Fibroblast of upper back skin (primary cell): ENCODE results near the gene VWA3A.
A peak's percentile ranks its signal among the peaks of the same experiment; 100 is the strongest.
"Not testable (repeated sequence)": the region's sequence is repeated elsewhere in the genome, so short reads cannot be mapped to it uniquely, and the experiment has no call there.

ENCODE experiments used
- DNase-seq: peaks from one replicate; pipeline ENCODE4 v3.0.0-alpha.2; 2013

VWA3A gene

GRCh38 chr16:22188267-22188594 lies 95.9 kb downstream of the VWA3A start:
- DNase-seq = no peak

- peak; percentile 88 for DNase-seq
Observed at GRCh38 chr16:22188595-22189442, 96.5 kb downstream of the VWA3A start.

- DNase-seq = peak; percentile 50
Observed at GRCh38 chr16:22189473-22190080, 97.2 kb downstream of the VWA3A start.

- DNase-seq = no peak
Observed at GRCh38 chr16:22190081-22190775, 97.9 kb downstream of the VWA3A start.

- DNase-seq = peak; percentile 100
Observed at GRCh38 chr16:22190776-22191531, 98.6 kb downstream of the VWA3A start.

- no peak for DNase-seq
Observed at GRCh38 chr16:22191532-22192260, 99.4 kb downstream of the VWA3A start.

- DNase-seq = peak; percentile 93
Observed at GRCh38 chr16:22192261-22193062, 100.1 kb downstream of the VWA3A start.

GRCh38 chr16:22193063-22193411 lies 100.7 kb downstream of the VWA3A start:
- no peak for DNase-seq

- no peak for DNase-seq
Observed at GRCh38 chr16:22194707-22195444, 102.5 kb downstream of the VWA3A start.

GRCh38 chr16:22195445-22195694 lies 103.0 kb downstream of the VWA3A start:
- no peak for DNase-seq

- DNase-seq = peak; percentile 91
Observed at GRCh38 chr16:22195695-22196558, 103.6 kb downstream of the VWA3A start.

- DNase-seq = not testable (repeated sequence)
Observed at GRCh38 chr16:22196559-22197168, 104.3 kb downstream of the VWA3A start.

- no peak for DNase-seq
Observed at GRCh38 chr16:22198547-22199293, 106.4 kb downstream of the VWA3A start.

- DNase-seq = no peak
Observed at GRCh38 chr16:22202261-22202637, 109.9 kb downstream of the VWA3A start.

GRCh38 chr16:22203091-22203490 lies 110.8 kb downstream of the VWA3A start:
- DNase-seq = no peak

GRCh38 chr16:22204091-22204655 lies 111.8 kb downstream of the VWA3A start:
- no peak for DNase-seq

GRCh38 chr16:22205577-22206012 lies 113.3 kb downstream of the VWA3A start:
- DNase-seq = no peak

- DNase-seq = peak; percentile 94
Observed at GRCh38 chr16:22206013-22206841, 113.9 kb downstream of the VWA3A start, which contains the start of gene EEF2K. Gene EEF2K (plus strand): TSS chr16:22206278. CDS start chr16:22225730, 19,452 bp downstream.
